Adipose tissue (tissue), 3 donors: Measurements from ENCODE around the gene LEPROT. TPM values are rescaled to one million over a fixed set of nuclear protein-coding genes. Genes with fewer than 3 reads are reported as not detected.
"Not testable (repeated sequence)": the region's sequence is repeated elsewhere in the genome, so short reads cannot be mapped to it uniquely, and the experiment has no call there.

Experiments
- H3K27ac ChIP-seq: one replicate; pipeline ENCODE4 v1.5.1; 2013; ENCODE audit warnings: low read depth, low read length
- WGBS, 3 donors: extraction: QIAGEN DNeasy Blood & Tissue Kit; methylation state at CpG; one replicate each; pipeline ENCODE4 v1.1.7; 2013; 5-methylcytosine and 5-hydroxymethylcytosine counted together
- polyA plus RNA-seq, 3 donors: library from polyadenylated mRNA; stranded (reverse); fragments of 200-250 nt; gene quantifications; one replicate each; pipeline ENCODE4 v1.2.3, GENCODE V29; 2013
- donor health status: healthy with polysubstance abuse.
- donor health status: Bipolar disorder and iron deficiency.
- donor health status: healthy.

LEPROT gene
- polyA plus RNA-seq, 3 donors: 23.9 to 52.7 (median 48.9) TPM

- 20 to 52% (median 39%) methylated on average over 1 of the region's 1 CpG for WGBS, 3 donors
- no peak overlapping the region for H3K27ac ChIP-seq
Measured at GRCh38 chr1:65431111-65431705, 10.7 kb downstream of the LEPROT start.

DNA sequence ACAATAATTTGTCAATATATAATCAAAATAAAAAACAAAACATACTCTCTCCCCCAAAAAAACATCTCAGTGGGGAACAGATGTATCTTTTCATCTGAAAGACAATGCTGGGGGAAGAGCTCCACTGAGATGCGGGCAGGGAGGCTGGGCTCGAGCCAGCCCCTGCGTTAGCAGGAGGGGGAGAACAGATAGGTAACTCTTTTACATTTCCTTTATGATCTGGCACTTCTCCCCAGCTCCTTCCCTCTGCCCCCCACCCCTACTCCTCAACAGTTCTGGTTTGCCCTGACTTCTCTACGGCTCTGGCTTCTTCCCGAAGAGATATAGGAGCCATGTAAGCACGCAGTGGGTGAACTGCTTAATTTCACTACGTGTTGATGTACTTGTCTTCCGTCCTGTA lies 12.4 kb downstream of the LEPROT start:
- WGBS, 3 donors: 79 to 80% (median 79%) methylated on average over 8 of the region's 8 CpGs
- no peak overlapping the region for H3K27ac ChIP-seq

- no peak overlapping the region for H3K27ac ChIP-seq
Measured at GRCh38 chr1:65434255-65434654, 13.8 kb downstream of the LEPROT start.

GRCh38 chr1:65434760-65435159 lies 14.3 kb downstream of the LEPROT start:
- 75 to 90% (median 89%) methylated on average over 3 of the region's 3 CpGs for WGBS, 3 donors
- H3K27ac ChIP-seq: no peak overlapping the region

More at GRCh38 chr1:65434255-65434654, 13.8 kb downstream of the LEPROT start:
- 89 to 97% (median 90%) methylated on average over 1 of the region's 1 CpG for WGBS, 3 donors

GRCh38 chr1:65435987-65436386 lies 15.5 kb downstream of the LEPROT start:
- no peak overlapping the region for H3K27ac ChIP-seq
- 64 to 69% (median 67%) methylated on average over 2 of the region's 2 CpGs for WGBS, 3 donors

GRCh38 chr1:65437616-65438015 lies 17.1 kb downstream of the LEPROT start:
- 95 to 97% (median 96%) methylated on average over 7 of the region's 7 CpGs for WGBS, 3 donors
- H3K27ac ChIP-seq: no peak overlapping the region

DNA sequence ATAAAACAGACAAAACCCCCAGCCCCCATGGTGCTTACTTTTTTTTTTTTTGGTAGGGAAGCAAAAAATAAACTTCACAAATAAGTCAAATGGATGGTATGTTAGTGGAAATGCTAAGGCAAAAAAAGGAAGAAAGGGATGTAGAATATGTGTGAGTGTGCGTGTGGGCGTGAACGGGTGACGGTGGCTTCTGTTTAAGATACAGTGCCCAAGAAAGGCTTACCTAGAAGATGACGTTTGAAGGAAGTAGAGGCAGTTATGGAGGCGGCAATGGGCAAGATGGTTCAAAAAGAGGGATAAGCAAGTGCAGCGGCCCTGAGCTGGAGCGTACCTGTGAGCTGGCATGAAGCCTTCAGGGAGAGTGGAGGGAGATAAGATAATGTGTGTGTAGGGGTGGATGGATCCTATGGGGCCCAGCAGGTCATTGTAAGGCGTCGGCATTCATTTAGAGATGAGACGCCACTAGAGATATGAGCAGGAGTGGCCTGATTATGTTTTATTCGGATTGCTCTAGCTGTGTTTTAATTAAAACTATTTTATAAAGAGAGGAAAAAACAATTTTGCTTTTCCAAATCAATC lies 19.9 kb downstream of the LEPROT start:
- H3K27ac ChIP-seq: no peak overlapping the region
- 76 to 92% (median 78%) methylated on average over 12 of the region's 12 CpGs for WGBS, 3 donors

- WGBS, 3 donors: 61 to 65% (median 62%) methylated on average over 1 of the region's 1 CpG
- no peak overlapping the region for H3K27ac ChIP-seq
Measured at GRCh38 chr1:65440915-65441314, 20.4 kb downstream of the LEPROT start.

DNA sequence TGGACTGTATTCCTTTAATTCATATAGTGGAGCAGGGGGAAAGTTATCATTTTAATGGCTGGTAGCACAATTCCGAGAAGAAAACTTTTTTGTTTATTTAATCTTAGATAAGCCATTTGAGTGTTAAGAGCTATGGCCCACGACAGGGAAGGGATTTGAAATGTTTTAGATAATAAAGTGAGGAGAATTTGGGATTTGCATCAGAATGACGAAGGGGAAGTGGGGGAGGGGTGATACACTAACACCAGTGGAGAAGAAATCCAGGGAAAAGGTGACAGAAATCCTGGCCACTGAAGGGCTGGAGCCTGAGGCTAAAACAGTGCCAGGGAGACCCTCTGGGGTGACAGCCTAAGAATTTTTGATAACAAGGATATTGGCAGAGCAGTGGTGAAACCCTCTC lies 21.0 kb downstream of the LEPROT start:
- H3K27ac ChIP-seq: no peak overlapping the region
- 41 to 75% (median 64%) methylated on average over 3 of the region's 3 CpGs for WGBS, 3 donors

DNA sequence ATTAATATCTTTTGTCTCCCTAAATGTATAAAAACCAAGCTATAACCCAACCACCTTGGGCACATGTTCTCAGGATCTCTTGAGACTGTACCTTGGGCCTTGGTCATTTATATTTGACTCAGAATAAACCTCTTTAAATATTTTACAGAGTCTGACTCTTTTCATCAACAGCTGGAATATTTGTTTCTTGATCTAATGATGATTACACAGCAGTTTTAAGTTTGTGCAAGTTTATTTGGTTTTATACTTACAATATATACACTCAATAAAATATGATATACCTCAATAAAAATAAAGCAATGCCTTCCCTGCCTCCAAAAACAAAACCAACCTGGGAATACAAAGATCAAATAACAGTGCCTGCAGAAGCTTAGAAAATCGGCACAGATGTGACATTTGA lies 22.0 kb downstream of the LEPROT start:
- 88 to 96% (median 93%) methylated on average over 1 of the region's 1 CpG for WGBS, 3 donors
- no peak overlapping the region for H3K27ac ChIP-seq

- 84 to 95% (median 90%) methylated on average over 2 of the region's 2 CpGs for WGBS, 3 donors
- no peak overlapping the region for H3K27ac ChIP-seq
Measured at GRCh38 chr1:65443647-65444046, 23.2 kb downstream of the LEPROT start.

DNA sequence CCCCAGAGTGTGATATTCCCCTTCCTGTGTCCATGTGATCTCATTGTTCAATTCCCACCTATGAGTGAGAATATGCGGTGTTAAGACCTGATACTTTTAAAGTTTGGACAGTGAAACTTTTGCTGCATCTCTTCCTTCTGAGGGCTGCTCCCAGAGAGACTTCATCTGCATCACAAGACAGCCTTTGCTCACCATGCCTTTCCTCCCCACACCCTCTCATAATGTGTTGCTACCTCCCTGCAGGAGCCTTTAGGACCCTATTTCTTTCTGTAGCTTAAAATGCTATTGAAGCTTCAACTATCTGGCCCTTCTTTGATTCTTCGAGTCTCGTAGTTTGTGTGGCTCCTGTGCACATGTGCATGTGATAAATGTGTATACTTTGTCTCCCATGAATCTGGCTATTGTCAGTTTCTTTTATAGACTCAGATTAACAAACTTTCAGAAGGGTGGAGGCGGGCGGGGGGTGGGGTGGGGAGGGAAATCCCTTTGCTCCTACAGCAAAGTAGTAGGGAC lies 23.7 kb downstream of the LEPROT start:
- 60 to 90% (median 75%) methylated on average over 4 to 5 of the region's 5 CpGs for WGBS, 3 donors
- H3K27ac ChIP-seq: no peak overlapping the region

- 98 to 99% (median 98%) methylated on average over 1 of the region's 1 CpG for WGBS, 3 donors
- H3K27ac ChIP-seq: no peak overlapping the region
Measured at GRCh38 chr1:65445837-65446236, 25.4 kb downstream of the LEPROT start.

- no peak overlapping the region for H3K27ac ChIP-seq
- 83 to 94% (median 93%) methylated on average over 4 of the region's 4 CpGs for WGBS, 3 donors
Measured at GRCh38 chr1:65449214-65449823, 28.9 kb downstream of the LEPROT start.

DNA sequence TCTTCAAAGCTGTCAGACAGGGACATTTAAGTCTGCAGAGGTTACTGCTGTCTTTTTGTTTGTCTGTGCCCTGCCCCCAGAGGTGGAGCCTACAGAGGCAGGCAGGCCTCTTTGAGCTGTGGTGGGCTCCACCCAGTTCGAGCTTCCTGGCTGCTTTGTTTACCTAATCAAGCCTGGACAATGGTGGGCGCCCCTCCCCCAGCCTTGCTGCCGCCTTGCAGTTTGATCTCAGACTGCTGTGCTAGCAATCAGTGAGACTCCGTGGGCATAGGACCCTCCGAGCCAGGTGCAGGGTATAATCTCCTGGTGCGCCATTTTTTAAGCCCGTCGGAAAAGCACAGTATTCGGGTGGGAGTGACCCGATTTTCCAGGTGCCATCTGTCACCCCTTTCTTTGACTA lies 35.2 kb downstream of the LEPROT start:
- not testable (repeated sequence) for H3K27ac ChIP-seq
- 51 to 89% (median 80%) methylated on average over 3 to 9 of the region's 10 CpGs for WGBS, 3 donors

DNA sequence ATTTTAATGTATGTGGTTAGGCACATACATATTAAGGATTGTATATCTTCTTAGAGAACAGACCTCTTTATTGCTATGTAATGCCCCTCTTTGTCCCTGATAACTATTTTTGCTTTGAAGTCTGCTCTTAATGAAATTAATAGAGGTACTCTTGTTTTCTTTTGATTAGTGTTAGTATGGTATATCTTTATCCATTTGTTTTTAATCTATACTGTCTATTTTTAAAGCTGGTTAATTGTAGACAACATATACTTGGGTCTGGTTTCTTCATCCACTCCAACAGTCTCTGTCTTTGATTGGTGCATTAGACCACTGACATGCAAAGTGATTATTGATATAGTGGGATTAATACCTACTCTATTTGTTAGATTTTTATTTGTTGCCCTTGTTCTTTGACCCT lies 36.0 kb downstream of the LEPROT start:
- no peak overlapping the region for H3K27ac ChIP-seq

DNA sequence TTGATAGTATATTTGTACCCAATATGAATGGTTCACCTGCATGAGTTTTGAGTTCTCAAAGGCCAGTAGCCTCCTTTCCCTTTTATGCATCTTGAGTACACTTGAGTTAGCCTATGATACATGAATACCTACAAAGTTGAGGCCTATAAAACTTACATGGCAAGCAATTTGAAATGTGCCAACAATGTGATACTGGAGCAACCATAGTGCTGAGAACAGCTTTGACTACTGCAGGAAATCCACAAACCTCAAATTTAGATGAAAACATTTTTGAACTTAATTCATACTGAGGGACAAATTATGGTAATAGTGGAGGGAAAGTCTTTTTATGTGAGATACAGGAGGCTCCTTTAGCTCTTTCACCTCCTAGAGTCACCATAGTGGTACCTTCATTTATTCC lies 37.4 kb downstream of the LEPROT start:
- no peak overlapping the region for H3K27ac ChIP-seq

- H3K27ac ChIP-seq: no peak overlapping the region
- 76 to 86% (median 81%) methylated on average over 2 of the region's 2 CpGs for WGBS, 3 donors
Measured at GRCh38 chr1:65458730-65459396, 38.4 kb downstream of the LEPROT start.

DNA sequence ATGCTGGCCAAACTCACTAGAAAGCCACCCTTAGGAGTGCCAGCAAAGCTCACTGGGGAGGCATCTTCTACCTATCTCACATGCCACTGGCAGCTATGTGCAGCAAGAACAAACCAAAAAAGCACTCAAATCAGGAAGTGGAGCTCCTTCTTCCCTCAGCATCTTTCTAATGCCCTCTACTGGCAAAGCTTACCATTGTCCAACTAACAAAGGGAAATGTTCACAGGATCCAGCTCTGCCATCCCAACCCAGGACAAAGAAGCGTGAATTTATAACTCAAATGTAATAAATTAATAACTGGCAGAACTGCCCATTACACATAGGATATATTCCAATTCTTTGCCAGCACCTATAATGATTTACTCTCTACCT lies 38.9 kb downstream of the LEPROT start:
- H3K27ac ChIP-seq: no peak overlapping the region

More for the DNA sequence above, 38.9 kb downstream of the LEPROT start:
- WGBS, 3 donors: 68 to 89% (median 81%) methylated on average over 1 of the region's 1 CpG
